ENCODE data around the gene MAGOH. TPM values are rescaled to one million over a fixed set of nuclear protein-coding genes. Genes with fewer than 3 reads are reported as not detected.

Gene MAGOH
- total and polyA plus RNA-seq, 2 of the 13 experiments (the other 11 are each of a cell fraction or from before 2014, with no cell fraction given) = 24.1 to 87.0 TPM

- peak; percentile 59; the same call in 1 of the 2 replicates for TF ChIP-seq ZNF556 (CRISPR knock-in tag; IDR thresholded peaks at IDR 0.05; ENCODE audit: borderline replicate concordance)
- peak; percentile 97 for TF ChIP-seq ELF1 (CRISPR knock-in tag; IDR thresholded peaks at IDR 0.05)
- peak; percentile 84 for TF ChIP-seq ZBTB40 (IDR thresholded peaks at IDR 0.05)
- peak; percentile 85 for TF ChIP-seq ZBTB40 (CRISPR knock-in tag; IDR thresholded peaks at IDR 0.05)
- no peak for TF ChIP-seq ZNF431 (CRISPR knock-in tag; IDR thresholded peaks at IDR 0.05; ENCODE audit: borderline replicate concordance, low read depth)
- TF ChIP-seq MXI1 (IDR thresholded peaks at IDR 0.05; ENCODE audit: borderline replicate concordance, low read depth, low read length) = peak; percentile 91; the same call in 2 of the 3 replicates
- no peak for TF ChIP-seq MAFK (conservative IDR thresholded peaks at IDR 0.05 in 1 of 2, IDR thresholded peaks at IDR 0.05 in 1 of 2; ENCODE audit: low read length in 2 of 2)
- TF ChIP-seq GZF1 (CRISPR knock-in tag; IDR thresholded peaks at IDR 0.05) = no peak
- no peak for TF ChIP-seq TCF7L2 (IDR thresholded peaks at IDR 0.05; ENCODE audit: low read depth, low read length)
- TF ChIP-seq PCBP2 (optimal IDR thresholded peaks at IDR 0.05; ENCODE audit: low read depth, low read length, poor library complexity, severe bottlenecking) = no peak
- TF ChIP-seq YEATS4 (CRISPR knock-in tag; IDR thresholded peaks at IDR 0.05; ENCODE audit: borderline replicate concordance) = peak; percentile 91
- TF ChIP-seq ZNF530 (CRISPR knock-in tag; IDR thresholded peaks at IDR 0.05; ENCODE audit: low read depth) = 0 out of 2 replicates have a peak, but pooled peaks have one; percentile 26
- TF ChIP-seq SOX5 (CRISPR knock-in tag; IDR thresholded peaks at IDR 0.05; ENCODE audit: borderline replicate concordance) = peak; percentile 70; the same call in 1 of the 2 replicates
- peak; percentile 84; the same call in 1 of the 2 replicates for TF ChIP-seq TARDBP (CRISPR knock-in tag; IDR thresholded peaks at IDR 0.05)
- TF ChIP-seq ATM (IDR thresholded peaks at IDR 0.05; ENCODE audit: borderline replicate concordance) = no peak
- TF ChIP-seq ZNF234 (CRISPR knock-in tag; conservative IDR thresholded peaks at IDR 0.05) = no peak
- TF ChIP-seq ZBTB1 (CRISPR knock-in tag; IDR thresholded peaks at IDR 0.05; ENCODE audit: borderline replicate concordance) = no peak
- no peak for TF ChIP-seq ZFP36L2 (CRISPR knock-in tag; IDR thresholded peaks at IDR 0.05)
- TF ChIP-seq ZNF747 (CRISPR knock-in tag; IDR thresholded peaks at IDR 0.05; ENCODE audit: borderline replicate concordance) = peak; percentile 52; the same call in 1 of the 2 replicates
- peak; percentile 93 for TF ChIP-seq POGZ (CRISPR knock-in tag; IDR thresholded peaks at IDR 0.05)
- no peak for TF ChIP-seq TEAD2 (CRISPR knock-in tag; IDR thresholded peaks at IDR 0.05)
- no peak; the same call in 1 of the 2 replicates for TF ChIP-seq ZNF224 (CRISPR knock-in tag; IDR thresholded peaks at IDR 0.05)
Measured at GRCh38 chr1:53238197-53239155, at the start of gene MAGOH (continued).

All from HepG2 (cell line).